Measurements from ENCODE around the gene KLRC3.

GRCh38 chr12:10448236-10448635 is 27.8 kb upstream of the KLRC3 start:
- no peak for TF ChIP-seq EP300 (IDR thresholded peaks at IDR 0.05)
- no peak for TF ChIP-seq POLR2A (IDR thresholded peaks at IDR 0.05)
